Measurements from ENCODE around the gene FANCI.
A peak's percentile ranks its signal among the peaks of the same experiment; 100 is the strongest.

Gene FANCI

GRCh38 chr15:89319678-89320077 lies 75.9 kb downstream of the FANCI start:
- POLR2A ChIA-PET (ENCODE audit: low non-redundant PET) = no interaction called here
- CTCF ChIA-PET = interaction anchor here (0.7 kb wide), 1 partner anchor 39 kb away, joined by 3 read pairs; no protein-coding TSS in a partner anchor
- no peak for TF ChIP-seq CTCF (conservative IDR thresholded peaks at IDR 0.05; ENCODE audit: low read depth)

DNA sequence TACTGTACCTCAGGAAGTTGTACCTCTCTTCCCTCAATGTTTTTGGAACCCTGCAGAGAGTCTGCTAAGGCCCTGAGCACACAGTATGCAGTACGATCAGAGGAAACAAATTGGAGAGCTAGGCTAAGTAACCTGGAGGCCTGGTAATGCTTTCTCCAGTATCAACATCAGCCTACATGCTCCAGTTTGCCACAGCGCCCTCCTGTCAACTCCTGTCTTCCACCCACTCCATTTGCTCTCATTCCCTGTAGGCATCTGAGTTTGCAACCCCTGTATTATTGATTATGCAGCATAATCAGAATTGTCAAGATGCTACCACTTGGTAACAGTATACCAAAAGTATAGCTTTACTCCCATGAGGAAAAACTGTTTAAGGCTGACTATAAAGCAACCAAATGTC lies 76.4 kb downstream of the FANCI start:
- H3K27ac ChIP-seq = no peak overlapping the region
- CTCF ChIA-PET = interaction anchor here (0.7 to 1.3 kb wide), 2 partner anchors 10 to 38 kb away, joined by 3 read pairs; no protein-coding TSS in a partner anchor
- POLR2A ChIA-PET (ENCODE audit: low non-redundant PET) = no interaction called here
- TF ChIP-seq CTCF (conservative IDR thresholded peaks at IDR 0.05; ENCODE audit: low read depth) = no peak
- no peak for DNase-seq (ENCODE audit: low spot score)

More at GRCh38 chr15:89319678-89320077, 75.9 kb downstream of the FANCI start:
- H3K27ac ChIP-seq = peak overlapping the region; percentile 46
- no peak for DNase-seq (ENCODE audit: low spot score)

GRCh38 chr15:89321521-89322410 lies 78.0 kb downstream of the FANCI start:
- TF ChIP-seq CTCF (conservative IDR thresholded peaks at IDR 0.05; ENCODE audit: low read depth) = no peak
- CTCF ChIA-PET = interaction anchor here (1.3 kb wide), 1 partner anchor 8 kb away, joined by 3 read pairs; no protein-coding TSS in a partner anchor
- POLR2A ChIA-PET (ENCODE audit: low non-redundant PET) = no interaction called here
- no peak for DNase-seq (ENCODE audit: low spot score)
- peak overlapping the region; percentile 12 for H3K27ac ChIP-seq

GRCh38 chr15:89322822-89323221 lies 79.0 kb downstream of the FANCI start:
- ChIA-PET CTCF (no interaction called here), POLR2A (ENCODE audit: low non-redundant PET) (no interaction called here)
- H3K27ac ChIP-seq = no peak overlapping the region; the same call in 1 of the 2 replicates
- no peak for TF ChIP-seq CTCF (conservative IDR thresholded peaks at IDR 0.05; ENCODE audit: low read depth)
- no peak for DNase-seq (ENCODE audit: low spot score)

DNA sequence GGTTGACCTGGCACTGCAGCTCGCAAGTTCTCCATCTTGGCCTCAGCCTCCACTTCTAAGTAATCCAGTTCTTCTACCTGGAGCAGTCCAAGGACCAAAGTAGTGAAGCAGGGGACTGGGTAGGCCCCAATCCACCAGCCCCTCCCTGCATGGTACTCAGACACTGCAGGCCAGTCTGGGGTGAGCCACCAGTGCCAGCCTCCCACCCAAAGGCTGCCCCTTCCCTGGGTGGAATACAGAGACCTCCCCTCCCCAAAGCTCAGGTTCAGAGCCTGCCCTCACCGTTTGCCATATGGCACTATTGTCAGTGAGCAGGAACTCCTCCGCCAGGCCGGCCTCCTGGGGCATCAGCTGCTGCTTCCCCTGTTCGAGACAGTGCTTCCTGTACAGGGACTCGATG lies 80.0 kb downstream of the FANCI start:
- no peak for TF ChIP-seq CTCF (conservative IDR thresholded peaks at IDR 0.05; ENCODE audit: low read depth)
- H3K27ac ChIP-seq = peak overlapping the region; percentile 4; the same call in 1 of the 2 replicates
- no peak for DNase-seq (ENCODE audit: low spot score)
- CTCF ChIA-PET = no interaction called here
- POLR2A ChIA-PET (ENCODE audit: low non-redundant PET) = no interaction called here

DNA sequence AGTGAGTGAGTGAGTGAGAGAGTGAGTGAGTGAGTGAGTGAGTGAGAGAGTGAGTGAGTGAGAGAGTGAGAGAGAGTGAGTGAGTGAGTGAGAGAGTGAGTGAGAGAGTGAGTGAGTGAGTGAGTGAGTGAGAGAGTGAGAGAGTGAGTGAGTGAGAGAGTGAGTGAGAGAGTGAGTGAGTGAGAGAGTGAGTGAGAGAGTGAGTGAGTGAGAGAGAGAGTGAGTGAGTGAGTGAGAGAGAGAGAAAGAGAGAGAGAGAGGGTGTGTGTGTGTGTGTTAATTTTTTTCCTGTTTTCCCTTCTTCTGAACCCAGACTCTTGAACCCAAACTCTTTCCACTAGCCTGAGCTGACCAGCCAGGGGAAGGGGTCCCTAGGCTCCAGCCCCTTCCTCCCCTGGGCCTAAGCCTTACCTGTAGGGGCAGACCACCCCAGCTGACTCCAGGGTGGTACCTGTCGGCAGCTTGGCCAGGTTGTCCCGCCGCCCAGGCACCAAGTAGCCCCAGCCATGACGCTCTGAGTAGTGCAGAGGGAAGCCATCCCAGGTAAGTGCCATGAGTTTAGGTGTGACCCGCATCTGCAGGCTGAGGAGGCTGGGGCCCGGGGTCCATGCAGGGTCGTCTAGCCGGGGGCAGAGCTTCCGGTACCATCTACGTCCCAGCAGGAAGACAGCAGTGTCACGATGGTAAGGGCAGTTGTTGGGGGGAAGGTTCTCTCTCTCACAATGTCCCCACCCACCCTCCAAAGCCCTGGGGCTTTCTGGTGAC lies 81.4 kb downstream of the FANCI start:
- no peak for TF ChIP-seq CTCF (conservative IDR thresholded peaks at IDR 0.05; ENCODE audit: low read depth)
- H3K27ac ChIP-seq = no peak overlapping the region
- ChIA-PET CTCF (interaction anchor here (1.0 kb wide), 1 partner anchor 13 kb away, joined by 3 read pairs; no protein-coding TSS in a partner anchor), POLR2A (ENCODE audit: low non-redundant PET) (no interaction called here)
- DNase-seq (ENCODE audit: low spot score) = no peak
